Esophagus (tissue), 2 donors: ENCODE data around the gene NUDT14. TPM values are rescaled to one million over a fixed set of nuclear protein-coding genes. Genes with fewer than 3 reads are reported as not detected.

ENCODE experiments used
- H3K27ac ChIP-seq, 2 donors: one replicate each; pipeline ENCODE4 v1.5.1; 2013; ENCODE audit warnings: low read depth in 2 of 2, mild to moderate bottlenecking in 2 of 2, inconsistent platforms in 1 of 2, low read length in 1 of 2, moderate library complexity in 1 of 2
- H3K27me3 ChIP-seq, 2 donors: one replicate each; pipeline ENCODE4 v1.6.1; 2013; ENCODE audit warnings: low read length in 2 of 2, control low read depth in 1 of 2, mild to moderate bottlenecking in 1 of 2; ENCODE audit not compliant: insufficient read depth in 2 of 2, control insufficient read depth in 1 of 2
- H3K36me3 ChIP-seq, 2 donors: one replicate each; pipeline ENCODE4 v1.6.1; 2013; ENCODE audit warnings: low read length in 1 of 2; ENCODE audit not compliant: control insufficient read depth in 2 of 2, insufficient read depth in 2 of 2
- H3K4me1 ChIP-seq, 2 donors: one replicate each; pipeline ENCODE4 v1.6.1; 2013; ENCODE audit warnings: low read length in 1 of 2; ENCODE audit not compliant: control insufficient read depth in 2 of 2, insufficient read depth in 2 of 2
- H3K4me3 ChIP-seq, 2 donors: one replicate each; pipeline ENCODE4 v1.5.1; 2013; ENCODE audit warnings: low read length in 2 of 2, mild to moderate bottlenecking in 2 of 2, low read depth in 1 of 2, moderate library complexity in 1 of 2
- H3K9me3 ChIP-seq, 2 donors: one replicate each; pipeline ENCODE4 v1.6.1; 2013; ENCODE audit warnings: mild to moderate bottlenecking in 2 of 2, low read depth in 1 of 2, low read length in 1 of 2, moderate library complexity in 1 of 2; ENCODE audit not compliant: control insufficient read depth in 2 of 2, insufficient read depth in 1 of 2
- WGBS, 2 donors: extraction: QIAGEN DNeasy Blood & Tissue Kit; methylation state at CpG; one replicate each; pipeline ENCODE4 v1.1.7; 2013; 5-methylcytosine and 5-hydroxymethylcytosine counted together
- polyA plus RNA-seq, 2 donors: library from polyadenylated mRNA; stranded (reverse); fragments of 200-250 nt; gene quantifications; one replicate each; pipeline ENCODE4 v1.2.3, GENCODE V29; 2013
- donor health status: healthy with polysubstance abuse.
- donor health status: Bipolar disorder and iron deficiency.

The NUDT14 gene
- polyA plus RNA-seq, 2 donors: 16.1 to 25.5 TPM

DNA sequence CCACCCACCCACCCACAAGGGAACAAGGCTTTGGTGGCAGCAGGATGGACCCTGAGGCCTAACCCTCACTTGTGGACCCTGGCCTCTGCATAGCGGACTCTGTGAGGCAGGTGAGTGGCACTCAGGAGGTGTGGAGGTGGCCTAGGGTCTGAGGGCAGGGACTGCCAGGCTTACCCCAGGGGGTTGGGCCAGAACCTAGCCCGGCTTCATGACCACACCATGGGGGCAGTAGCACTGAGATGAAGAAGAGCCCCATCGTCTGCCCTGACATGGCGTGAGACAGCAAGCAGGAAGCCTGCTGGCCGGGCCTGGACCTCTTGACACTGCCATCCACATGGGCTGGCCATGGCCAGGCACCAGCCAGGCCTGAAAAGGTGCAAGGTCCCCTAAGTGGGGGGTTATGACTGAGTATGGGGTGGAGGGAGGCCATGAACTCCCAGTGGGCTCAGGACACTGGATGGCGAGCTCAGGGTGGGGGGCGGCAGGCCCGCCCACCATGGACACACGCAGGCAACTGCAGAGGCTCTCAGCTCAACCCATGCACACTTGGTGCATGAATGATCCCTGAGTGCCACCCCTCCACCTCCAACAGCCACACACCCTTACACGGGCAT, 41.8 kb downstream of the NUDT14 start:
- 75 to 84% methylated on average over 10 of the region's 10 CpGs for WGBS, 2 donors
- Histone ChIP-seq H3K36me3 (peaks cover 0 to 9% of the 10 kb centered on the region in 2 donors), H3K4me3 (no peak overlapping the region), H3K27me3 (no peaks in the 10 kb centered on the region), H3K27ac (no peak overlapping the region), H3K4me1 (peaks cover 0 to 6% of the 10 kb centered on the region in 2 donors), H3K9me3 (peaks cover 8 to 14% of the 10 kb centered on the region in 2 donors)

GRCh38 chr14:105138551-105139111, 42.5 kb downstream of the NUDT14 start:
- H3K36me3 ChIP-seq: peaks cover 0 to 9% of the 10 kb centered on the region in 2 donors
- 61 to 82% methylated on average over 14 to 15 of the region's 15 CpGs for WGBS, 2 donors
- peaks cover 8 to 14% of the 10 kb centered on the region in 2 donors for H3K9me3 ChIP-seq
- H3K4me3 ChIP-seq: no peak overlapping the region
- H3K27ac ChIP-seq: no peak overlapping the region
- no peaks in the 10 kb centered on the region for H3K27me3 ChIP-seq
- peaks cover 0 to 6% of the 10 kb centered on the region in 2 donors for H3K4me1 ChIP-seq

DNA sequence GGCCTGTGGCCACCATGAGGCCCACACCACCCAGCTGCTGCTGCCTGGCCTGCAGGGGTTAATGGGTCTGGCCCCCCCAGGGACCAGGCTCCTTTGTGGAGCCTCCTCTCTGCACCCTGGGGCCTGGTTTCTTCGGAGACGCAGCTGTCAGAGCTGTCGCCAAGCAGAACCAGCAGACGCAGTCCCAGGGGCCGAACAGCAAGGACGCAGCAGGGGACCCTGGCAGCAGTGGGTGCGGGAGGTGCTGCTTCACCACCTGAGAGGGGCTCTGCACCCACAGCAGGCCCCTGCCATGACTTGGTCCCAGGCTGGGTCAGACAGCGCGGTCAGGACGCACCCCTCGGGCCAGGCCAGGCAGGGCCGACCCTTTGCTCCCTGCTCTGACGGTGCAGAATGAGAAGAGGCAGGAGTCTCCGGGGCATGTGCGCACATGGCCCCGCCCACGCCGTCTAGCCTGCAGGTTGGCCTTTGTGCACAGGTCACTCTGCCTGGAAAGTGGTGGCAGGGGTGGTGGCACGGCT, 43.0 kb downstream of the NUDT14 start:
- Histone ChIP-seq H3K4me1 (peaks cover 0 to 6% of the 10 kb centered on the region in 2 donors), H3K36me3 (peaks cover 0 to 9% of the 10 kb centered on the region in 2 donors), H3K27me3 (no peaks in the 10 kb centered on the region), H3K4me3 (no peak overlapping the region), H3K9me3 (peaks cover 8 to 14% of the 10 kb centered on the region in 2 donors), H3K27ac (no peak overlapping the region)
- WGBS, 2 donors: 70 to 79% methylated on average over 19 of the region's 19 CpGs

GRCh38 chr14:105137481-105138020, 43.6 kb downstream of the NUDT14 start:
- Histone ChIP-seq H3K36me3 (peaks cover 0 to 4% of the 10 kb centered on the region in 2 donors), H3K4me3 (no peak overlapping the region), H3K4me1 (peaks cover 0 to 6% of the 10 kb centered on the region in 2 donors), H3K9me3 (peaks cover 8 to 14% of the 10 kb centered on the region in 2 donors), H3K27ac (no peak overlapping the region), H3K27me3 (no peaks in the 10 kb centered on the region)
- whole genome bisulfite sequencing, 2 donors: 79 to 83% methylated on average over 14 of the region's 14 CpGs

DNA sequence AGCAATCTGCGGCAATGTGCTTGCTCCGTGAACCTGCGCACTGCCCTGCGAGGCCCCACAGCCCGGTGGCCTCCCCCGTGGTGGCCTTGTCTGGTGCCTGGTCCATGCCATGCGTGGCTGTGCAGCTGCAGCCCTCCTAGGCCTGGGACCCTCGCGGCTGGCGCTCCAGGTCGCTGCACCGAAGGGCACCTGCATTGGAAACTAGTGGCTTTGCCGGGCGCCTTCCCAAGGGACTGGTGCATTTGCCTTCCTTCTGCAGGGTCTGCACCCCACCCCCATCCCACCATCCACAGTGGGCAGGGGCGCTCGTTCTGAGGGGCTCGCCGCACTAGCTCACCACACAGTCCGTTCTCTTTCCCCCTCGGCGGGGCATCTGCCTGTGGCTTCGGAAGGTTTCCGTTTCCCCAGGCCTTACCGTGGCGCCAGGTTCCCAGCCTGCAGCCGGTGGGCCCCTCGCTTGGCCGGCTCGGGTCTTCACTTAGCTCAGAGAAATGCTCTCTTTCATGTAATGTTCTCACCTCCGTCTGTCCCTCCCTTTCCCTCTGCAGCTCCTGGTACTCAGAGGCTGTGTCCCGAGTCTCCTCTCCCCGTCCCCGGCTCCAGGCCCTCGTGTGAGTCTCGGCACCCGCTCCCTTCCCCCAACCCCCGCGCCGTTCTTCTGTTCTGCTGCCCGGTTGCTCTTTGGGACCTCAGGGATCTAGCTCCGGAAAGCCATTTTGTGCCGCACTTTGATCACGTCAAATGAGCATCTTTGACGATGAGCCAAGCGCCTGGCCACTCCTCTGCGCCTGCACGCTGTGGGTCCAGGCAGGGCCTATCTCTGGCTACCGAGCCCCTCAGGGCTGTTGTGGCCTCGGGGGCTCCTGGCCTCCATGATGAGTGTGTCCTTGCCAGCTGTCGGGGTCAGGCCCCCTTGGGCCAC, 44.5 kb downstream of the NUDT14 start:
- Histone ChIP-seq H3K36me3 (no peaks in the 10 kb centered on the region), H3K27ac (no peak overlapping the region), H3K27me3 (no peaks in the 10 kb centered on the region), H3K4me1 (peaks cover 0 to 6% of the 10 kb centered on the region in 2 donors), H3K4me3 (no peak overlapping the region), H3K9me3 (peaks cover 8 to 14% of the 10 kb centered on the region in 2 donors)
- 81 to 84% methylated on average over 50 of the region's 50 CpGs for WGBS, 2 donors

GRCh38 chr14:105135700-105136395, 45.3 kb downstream of the NUDT14 start:
- WGBS, 2 donors: 86 to 88% methylated on average over 14 of the region's 14 CpGs

DNA sequence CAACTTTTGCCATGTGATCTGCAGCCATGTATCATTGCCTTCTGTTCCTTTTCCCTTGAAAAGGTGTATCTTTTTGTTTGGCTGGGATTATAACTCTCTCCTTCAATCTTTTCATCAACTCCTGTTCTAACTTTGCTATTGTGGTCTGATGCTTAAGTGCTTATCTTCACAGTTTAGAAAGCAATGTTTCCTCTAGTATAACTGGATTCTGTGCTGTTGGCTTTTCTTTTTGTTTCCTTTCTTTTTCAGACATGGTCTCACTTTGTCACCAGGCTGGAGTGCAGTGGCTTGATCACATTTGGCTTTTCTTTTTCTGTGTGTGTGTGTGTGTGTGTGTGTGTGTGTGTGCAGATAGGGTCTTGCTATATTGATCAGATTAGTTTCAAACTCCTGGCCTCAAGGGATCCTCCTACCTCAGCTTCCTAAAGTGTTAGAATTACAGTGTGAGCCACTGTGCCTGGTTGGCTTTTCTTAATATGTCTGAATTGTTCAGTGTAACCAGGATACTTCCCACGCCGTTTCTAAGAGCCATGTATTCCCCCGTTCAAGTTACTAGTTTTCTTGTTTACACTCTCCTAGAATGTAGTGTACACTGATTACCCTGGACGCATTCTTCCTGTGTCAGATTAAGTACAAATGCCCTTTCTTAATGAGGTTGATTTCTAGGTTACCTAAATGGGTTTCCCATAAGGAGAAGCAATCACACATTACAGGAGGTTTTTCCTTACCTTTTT, 48.0 kb downstream of the NUDT14 start:
- no peaks in the 10 kb centered on the region for H3K36me3 ChIP-seq
- no peak overlapping the region for H3K4me3 ChIP-seq
- no peaks in the 10 kb centered on the region for H3K9me3 ChIP-seq
- no peak overlapping the region for H3K27ac ChIP-seq
- WGBS, 2 donors: 55 to 70% methylated on average over 4 of the region's 4 CpGs
- no peaks in the 10 kb centered on the region for H3K4me1 ChIP-seq
- no peaks in the 10 kb centered on the region for H3K27me3 ChIP-seq

More at GRCh38 chr14:105135700-105136395, 45.3 kb downstream of the NUDT14 start:
- H3K4me3 ChIP-seq: no peak overlapping the region
- peaks cover 0 to 6% of the 10 kb centered on the region in 2 donors for H3K4me1 ChIP-seq
- H3K27ac ChIP-seq: no peak overlapping the region
- H3K9me3 ChIP-seq: peaks cover 8 to 14% of the 10 kb centered on the region in 2 donors
- H3K27me3 ChIP-seq: no peaks in the 10 kb centered on the region
- H3K36me3 ChIP-seq: no peaks in the 10 kb centered on the region

DNA sequence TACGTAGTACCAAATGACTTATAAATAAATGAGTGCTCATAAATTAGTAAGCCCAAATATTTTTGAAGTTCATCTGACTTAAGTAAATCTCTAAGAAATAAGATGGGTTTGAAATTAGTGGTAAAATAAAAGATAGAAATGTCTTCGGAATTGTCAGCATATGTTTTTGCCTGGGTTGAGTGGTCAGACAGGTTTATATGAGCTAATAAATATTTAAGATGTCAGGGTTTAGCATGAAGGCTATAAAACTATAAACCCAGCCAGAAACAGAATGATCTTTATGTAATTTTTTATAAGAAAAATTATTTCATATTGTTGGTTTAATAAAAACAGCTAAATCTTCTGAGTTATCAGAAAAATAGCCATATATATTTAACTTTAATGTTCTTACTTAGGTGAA, 49.9 kb downstream of the NUDT14 start:
- Histone ChIP-seq H3K4me3 (no peak overlapping the region), H3K27me3 (no peaks in the 10 kb centered on the region), H3K9me3 (no peaks in the 10 kb centered on the region), H3K4me1 (no peaks in the 10 kb centered on the region), H3K36me3 (no peaks in the 10 kb centered on the region), H3K27ac (no peak overlapping the region)
- 86 to 91% methylated on average over 2 of the region's 2 CpGs for WGBS, 2 donors
